Sigmoid colon (tissue), 4 donors: ENCODE results near the gene DAPK1.
A peak's percentile ranks its signal among the peaks of the same experiment; 100 is the strongest.

Experiments
- CTCF ChIP-seq, 4 experiments: fragments of 450-650 bp in 3 of 4; fragments of 200-600 bp in 1 of 4; IDR thresholded peaks; one replicate each; pipeline ENCODE4 v1.5.1; 2016 to 2019; ENCODE audit warnings: antibody characterized with exemption in 4 of 4, mild to moderate bottlenecking in 3 of 4, moderate library complexity in 2 of 4
- EP300 ChIP-seq, 4 donors: sonication (generic); formaldehyde crosslinking; IDR thresholded peaks; one replicate each; pipeline ENCODE4 v1.6.1; 2017; ENCODE audit warnings: antibody characterized with exemption in 4 of 4
- POLR2A ChIP-seq, 2 donors: fragments of 450-650 bp; IDR thresholded peaks; one replicate each; pipeline ENCODE4 v1.6.1; 2016; ENCODE audit warnings: antibody characterized with exemption in 2 of 2, mild to moderate bottlenecking in 2 of 2, moderate library complexity in 2 of 2
- POLR2AphosphoS5 ChIP-seq, 4 donors: sonication (generic); formaldehyde crosslinking; IDR thresholded peaks; one replicate each; pipeline ENCODE4 v1.6.1; 2017; ENCODE audit warnings: antibody characterized with exemption in 4 of 4

- TF ChIP-seq CTCF (IDR thresholded peaks at IDR 0.05) (no peak), POLR2A (IDR thresholded peaks at IDR 0.05) (no peak), EP300 (IDR thresholded peaks at IDR 0.05) (no peak), POLR2AphosphoS5 (IDR thresholded peaks at IDR 0.05) (peak in 1 of 4 donors; percentile 8)
Measured at GRCh38 chr9:87707805-87708506, 210.3 kb downstream of the DAPK1 start.
